Measurements from ENCODE around the gene PDGFD. TPM values are rescaled to one million over a fixed set of nuclear protein-coding genes. Genes with fewer than 3 reads are reported as not detected.

The PDGFD gene
- total RNA-seq, 1 donor from 2014 or later: 0.45 TPM

GRCh38 chr11:103875855-103876510 lies 288.0 kb downstream of the PDGFD start:
- Mint-ChIP-seq H3K27me3 (ENCODE audit: low read depth) (no peaks in the 10 kb centered on the region), H3K36me3 (ENCODE audit: low read depth) (no peaks in the 10 kb centered on the region), H3K9me3 (ENCODE audit: low read depth) (no peaks in the 10 kb centered on the region), H3K27ac (ENCODE audit: unreplicated experiment) (no peak overlapping the region), H3K4me1 (ENCODE audit: low read depth) (peaks cover 5% of the 10 kb centered on the region), H3K4me3 (ENCODE audit: unreplicated experiment) (no peak overlapping the region)
- TF ChIP-seq CTCF (IDR thresholded peaks at IDR 0.05): no peak
- no peak for DNase-seq (ENCODE audit: low spot score)

GRCh38 chr11:103872748-103873147 lies 291.2 kb downstream of the PDGFD start:
- Mint-ChIP-seq H3K4me3 (ENCODE audit: unreplicated experiment) (no peak overlapping the region), H3K27me3 (ENCODE audit: low read depth) (no peaks in the 10 kb centered on the region), H3K4me1 (ENCODE audit: low read depth) (peaks cover 6% of the 10 kb centered on the region), H3K9me3 (ENCODE audit: low read depth) (no peaks in the 10 kb centered on the region), H3K27ac (ENCODE audit: unreplicated experiment) (no peak overlapping the region), H3K36me3 (ENCODE audit: low read depth) (no peaks in the 10 kb centered on the region)
- no peak for TF ChIP-seq CTCF (IDR thresholded peaks at IDR 0.05)
- no peak for DNase-seq (ENCODE audit: low spot score)

GRCh38 chr11:103871923-103872551 lies 291.9 kb downstream of the PDGFD start:
- H3K27me3 Mint-ChIP-seq (ENCODE audit: low read depth): no peaks in the 10 kb centered on the region
- no peak overlapping the region for H3K4me3 Mint-ChIP-seq (ENCODE audit: unreplicated experiment)
- H3K27ac Mint-ChIP-seq (ENCODE audit: unreplicated experiment): no peak overlapping the region
- no peak for TF ChIP-seq CTCF (IDR thresholded peaks at IDR 0.05)
- no peak for DNase-seq (ENCODE audit: low spot score)
- no peaks in the 10 kb centered on the region for H3K36me3 Mint-ChIP-seq (ENCODE audit: low read depth)
- H3K4me1 Mint-ChIP-seq (ENCODE audit: low read depth): peaks cover 6% of the 10 kb centered on the region
- H3K9me3 Mint-ChIP-seq (ENCODE audit: low read depth): no peaks in the 10 kb centered on the region

- peaks cover 6% of the 10 kb centered on the region for H3K4me1 Mint-ChIP-seq (ENCODE audit: low read depth)
- no peak for TF ChIP-seq CTCF (IDR thresholded peaks at IDR 0.05)
- DNase-seq (ENCODE audit: low spot score): no peak
- no peaks in the 10 kb centered on the region for H3K36me3 Mint-ChIP-seq (ENCODE audit: low read depth)
- H3K4me3 Mint-ChIP-seq (ENCODE audit: unreplicated experiment): no peak overlapping the region
- H3K9me3 Mint-ChIP-seq (ENCODE audit: low read depth): no peaks in the 10 kb centered on the region
- no peaks in the 10 kb centered on the region for H3K27me3 Mint-ChIP-seq (ENCODE audit: low read depth)
- no peak overlapping the region for H3K27ac Mint-ChIP-seq (ENCODE audit: unreplicated experiment)
These were observed 293.1 kb downstream of the PDGFD start for GRCh38 chr11:103870821-103871309.

- H3K4me3 Mint-ChIP-seq (ENCODE audit: unreplicated experiment): no peak overlapping the region
- H3K9me3 Mint-ChIP-seq (ENCODE audit: low read depth): no peaks in the 10 kb centered on the region
- no peak for TF ChIP-seq CTCF (IDR thresholded peaks at IDR 0.05)
- H3K27ac Mint-ChIP-seq (ENCODE audit: unreplicated experiment): no peak overlapping the region
- H3K27me3 Mint-ChIP-seq (ENCODE audit: low read depth): no peaks in the 10 kb centered on the region
- no peak for DNase-seq (ENCODE audit: low spot score)
- H3K36me3 Mint-ChIP-seq (ENCODE audit: low read depth): no peaks in the 10 kb centered on the region
- H3K4me1 Mint-ChIP-seq (ENCODE audit: low read depth): peaks cover 6% of the 10 kb centered on the region
These were observed 296.5 kb downstream of the PDGFD start for GRCh38 chr11:103867481-103867880.
